HS-5 (cell line): Measurements from ENCODE around the gene POFUT2.

ENCODE experiments used
- DNase-seq: peaks from one replicate; pipeline ENCODE4 v3.0.0-alpha.2; 2012; ENCODE audit warnings: low read depth

Gene POFUT2

DNA sequence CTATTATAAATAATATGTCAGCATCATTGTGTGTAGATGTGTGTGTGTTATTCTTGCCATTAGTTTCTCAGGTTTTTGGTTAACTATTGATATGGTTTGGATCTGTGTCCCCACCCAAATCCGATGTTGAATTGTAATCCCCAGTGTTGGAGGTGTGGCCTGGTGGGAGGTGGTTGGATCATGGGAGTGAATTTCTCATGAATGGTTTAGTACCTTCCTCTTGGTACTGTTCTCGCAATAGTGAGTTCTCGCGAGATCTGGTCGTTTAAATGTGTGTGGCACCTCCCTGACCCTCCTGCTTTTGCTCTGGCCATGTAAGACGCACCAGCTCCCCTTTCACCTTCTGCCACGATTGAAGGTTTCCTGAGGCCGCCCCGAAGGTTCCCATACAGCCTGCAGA is 9.6 kb upstream of the POFUT2 start:
- no peak for DNase-seq

DNA sequence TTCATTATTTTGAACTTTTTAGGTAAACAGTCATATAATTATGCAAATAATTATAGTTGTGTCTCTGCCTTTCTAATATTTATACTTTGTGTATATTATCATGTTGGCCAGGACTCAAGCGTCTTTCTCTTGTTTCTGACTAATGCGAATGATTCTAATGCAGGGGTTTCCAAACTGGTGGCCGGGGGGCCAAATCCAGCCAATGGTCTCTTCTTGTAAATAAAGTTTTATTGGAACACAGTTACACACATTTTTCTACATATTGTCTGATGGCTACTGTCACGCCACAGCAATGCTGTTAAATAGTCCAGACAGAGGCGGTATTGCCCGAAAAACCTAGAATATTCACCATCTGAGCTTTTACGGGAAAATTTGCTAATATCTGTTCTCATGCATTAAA is 8.9 kb upstream of the POFUT2 start:
- DNase-seq, result no peak

DNA sequence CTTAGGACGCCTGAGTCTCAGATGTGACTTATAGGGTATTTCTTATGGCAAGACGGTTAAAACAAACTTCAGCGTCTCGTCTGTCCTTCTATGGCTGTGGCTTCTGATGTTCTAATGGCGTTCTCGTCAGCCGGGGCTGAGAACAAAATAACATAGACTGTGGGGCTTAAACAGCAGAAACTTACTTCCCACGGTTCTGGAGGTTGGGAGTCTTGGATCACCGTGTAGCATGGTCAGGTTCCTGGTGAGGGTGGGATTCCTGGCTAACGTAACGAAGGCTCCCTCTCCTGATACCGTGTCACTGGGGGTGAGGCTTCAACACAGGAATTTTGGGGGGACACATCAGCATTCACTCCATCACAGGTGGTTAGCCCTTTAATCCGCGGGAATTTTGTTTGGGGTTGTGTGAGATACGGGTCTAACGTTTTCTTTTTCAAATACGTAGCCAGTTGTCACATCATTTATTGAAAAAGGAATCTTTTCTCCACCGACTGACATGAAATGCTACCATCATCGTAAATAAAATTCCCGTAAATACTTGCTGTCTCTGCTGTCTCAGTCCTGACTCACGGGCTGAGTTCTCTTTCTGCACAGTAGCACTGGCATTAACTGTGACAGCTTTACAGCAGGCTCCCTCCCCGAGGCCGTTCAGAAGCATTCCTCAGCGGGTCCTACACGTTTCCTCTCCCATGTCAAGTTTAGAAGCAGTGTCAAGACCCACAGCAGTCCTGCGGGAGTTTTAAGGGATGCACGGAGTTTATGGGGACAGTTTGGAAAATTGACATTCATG is 8.1 kb upstream of the POFUT2 start:
- DNase-seq, result no peak

DNA sequence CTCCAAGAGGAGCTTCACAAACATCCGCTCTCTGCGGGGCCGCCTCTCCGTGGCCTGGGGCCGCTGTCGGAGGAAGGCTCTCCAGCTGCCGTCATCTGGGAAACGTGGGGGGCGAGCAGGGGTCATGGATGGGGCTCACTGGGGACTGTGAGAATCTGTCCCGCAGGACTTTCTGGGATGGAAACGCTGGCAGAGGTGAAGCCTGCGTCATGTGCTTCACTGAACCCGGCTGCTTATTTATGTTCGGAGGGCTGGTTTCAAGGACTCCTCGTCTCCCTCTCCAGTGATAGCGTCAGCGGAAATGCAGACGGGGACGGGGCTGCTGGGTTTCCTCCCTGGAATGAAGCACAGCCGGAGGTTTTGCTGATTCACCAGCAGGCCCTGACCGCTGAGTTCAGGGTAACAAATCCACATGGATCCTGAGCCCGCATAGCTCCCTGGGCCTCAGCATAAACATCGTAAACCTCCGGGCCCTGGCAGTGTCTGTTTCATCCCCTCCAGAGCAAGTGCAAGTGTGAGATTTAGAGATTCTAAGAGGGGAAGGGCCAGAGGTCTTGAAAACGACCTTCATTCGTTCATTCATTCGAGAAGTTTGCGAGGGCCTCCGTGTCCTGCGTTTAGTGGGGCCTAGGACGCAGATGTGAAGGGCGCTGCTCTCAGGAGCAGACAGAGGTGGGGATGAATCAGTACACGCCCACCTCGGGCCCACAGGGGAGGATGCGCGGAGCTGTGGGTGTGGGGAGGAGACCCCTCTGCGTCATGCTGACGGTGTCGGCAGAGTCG is 7.0 kb upstream of the POFUT2 start:
- no peak for DNase-seq

DNA sequence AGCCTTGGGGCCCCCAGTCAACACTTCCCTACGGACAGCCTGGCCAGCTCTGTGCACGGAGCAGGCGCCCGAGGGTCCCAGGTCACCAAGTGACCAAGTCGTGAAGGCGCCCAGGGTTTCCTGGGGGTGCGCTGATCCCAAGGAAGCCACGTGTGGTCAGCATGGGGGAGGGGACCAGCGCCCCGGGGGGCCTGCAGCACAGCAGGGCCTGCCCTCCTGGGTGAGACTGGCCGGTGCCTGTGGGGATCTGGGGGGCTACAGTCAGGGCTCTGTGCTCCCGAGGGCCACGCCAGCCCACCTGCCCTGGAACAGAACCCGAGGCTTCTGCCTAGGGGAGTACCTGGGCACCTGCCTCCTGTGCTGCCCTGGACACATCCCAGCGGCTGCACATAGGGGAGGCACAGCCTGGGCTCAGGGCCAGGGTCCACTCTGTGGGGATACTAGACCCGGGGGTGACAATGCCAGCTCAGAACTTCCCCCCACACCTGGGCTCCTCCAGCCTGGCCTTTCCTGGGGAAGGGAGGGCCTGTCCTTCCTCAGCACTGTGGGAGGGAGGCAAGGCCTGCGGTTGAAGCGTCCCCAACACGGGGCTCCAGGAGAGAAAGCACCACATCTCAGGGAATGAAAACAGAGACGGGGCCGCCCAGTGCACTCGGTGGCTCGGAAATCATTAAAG is 6.2 kb upstream of the POFUT2 start:
- no peak for DNase-seq

DNA sequence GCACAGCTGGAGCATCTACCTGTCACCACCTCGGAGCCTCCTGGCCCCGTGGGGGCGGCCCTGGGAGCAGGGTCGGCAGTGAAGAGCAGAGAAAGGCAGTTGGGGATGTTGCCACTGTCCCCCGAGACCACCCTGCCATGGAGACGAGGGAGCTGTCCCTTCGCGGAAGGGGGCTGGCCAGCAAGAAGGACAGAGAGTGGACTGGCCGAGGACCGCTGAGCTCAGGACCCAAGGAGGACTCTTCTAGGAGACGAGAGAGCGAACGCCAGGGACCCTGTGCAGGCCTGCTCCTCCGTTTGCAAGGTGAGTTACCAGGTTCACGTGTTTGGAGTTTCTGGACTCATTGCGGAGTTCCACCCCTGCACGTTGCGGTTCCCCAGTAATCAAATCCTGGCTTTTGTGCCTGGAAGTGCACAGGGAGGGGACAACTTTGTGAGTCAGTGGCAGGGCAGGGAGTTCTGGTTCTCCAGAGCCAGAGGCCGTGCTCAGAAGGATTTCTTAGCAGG is 5.6 kb upstream of the POFUT2 start:
- no peak for DNase-seq

DNA sequence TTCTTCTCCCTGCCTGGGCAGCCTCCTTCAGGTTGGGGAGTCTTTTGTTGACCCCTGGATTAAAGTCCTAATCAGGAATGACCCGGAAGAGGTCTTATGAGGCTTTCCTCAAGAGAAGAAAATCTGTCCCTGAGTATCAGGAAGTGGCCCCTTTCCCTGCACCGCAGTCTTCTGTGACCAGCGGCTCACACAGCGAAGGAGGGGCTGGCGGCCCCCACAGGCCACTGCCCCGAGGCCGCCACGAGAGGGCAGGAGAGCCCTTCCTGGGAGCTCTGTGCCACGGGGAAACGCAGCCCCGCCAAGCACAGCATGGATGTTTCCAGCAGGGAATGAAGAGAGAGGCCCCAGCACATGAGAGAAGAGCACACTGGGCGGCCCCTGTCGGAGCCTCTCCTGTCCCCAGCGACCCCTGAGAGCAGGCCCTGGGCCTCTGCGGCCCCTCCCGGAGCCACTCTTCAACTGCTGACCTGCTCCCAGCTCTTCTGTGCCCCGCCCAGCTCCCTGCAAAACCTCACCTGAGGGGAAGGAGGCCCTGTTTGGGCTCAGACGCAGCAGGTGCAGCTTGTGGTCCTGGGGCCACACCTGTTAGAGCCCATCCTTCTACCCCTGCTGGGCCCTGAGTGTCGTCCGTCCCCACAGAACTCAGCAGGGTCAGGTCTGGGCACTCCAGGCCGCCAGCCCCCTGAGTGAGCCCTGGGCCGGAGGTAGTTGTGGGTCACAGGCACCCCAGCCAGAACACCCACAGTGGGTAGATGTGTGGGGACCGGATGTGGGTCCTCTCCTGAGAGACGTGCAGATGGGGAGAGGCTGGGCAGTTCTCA is 4.9 kb upstream of the POFUT2 start:
- peak; percentile 23 for DNase-seq

DNA sequence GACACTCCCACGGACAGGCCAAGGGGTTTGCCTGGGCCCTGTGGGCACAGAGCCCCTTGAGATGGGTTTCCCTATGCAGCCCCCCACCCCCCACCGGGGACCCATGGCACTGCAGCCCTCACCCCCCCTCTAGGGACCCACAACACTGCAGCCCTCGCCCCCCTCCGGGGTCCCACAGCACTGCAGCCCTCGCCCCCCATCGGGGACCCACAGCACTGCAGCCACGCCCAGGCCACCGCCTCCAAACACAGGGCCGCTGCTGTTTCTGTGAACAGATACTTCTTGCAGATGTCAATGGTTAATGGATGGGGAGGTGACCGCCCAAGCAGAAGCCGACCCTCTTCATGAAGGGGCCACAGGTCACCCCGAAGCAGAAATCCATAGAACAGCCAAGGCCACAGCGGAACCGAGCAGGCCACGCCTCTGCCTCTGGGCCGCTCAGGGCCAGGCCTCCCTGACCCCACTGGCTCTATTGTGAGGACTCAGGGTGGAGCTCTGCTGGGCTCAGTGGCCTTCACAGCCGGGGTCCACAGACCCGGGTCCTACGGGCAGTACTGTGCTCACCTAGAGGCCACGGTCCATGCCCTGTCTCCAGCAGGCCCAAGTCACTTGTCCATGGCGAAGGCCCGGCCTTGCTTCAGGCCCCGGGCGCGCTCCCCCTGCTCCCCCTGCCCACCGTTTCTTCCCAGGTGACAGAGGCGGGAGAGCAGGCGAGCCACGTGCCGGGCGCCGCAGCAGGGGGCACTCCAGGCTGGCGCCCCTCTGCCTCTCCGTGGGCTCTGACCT is 4.1 kb upstream of the POFUT2 start:
- DNase-seq, result no peak

DNA sequence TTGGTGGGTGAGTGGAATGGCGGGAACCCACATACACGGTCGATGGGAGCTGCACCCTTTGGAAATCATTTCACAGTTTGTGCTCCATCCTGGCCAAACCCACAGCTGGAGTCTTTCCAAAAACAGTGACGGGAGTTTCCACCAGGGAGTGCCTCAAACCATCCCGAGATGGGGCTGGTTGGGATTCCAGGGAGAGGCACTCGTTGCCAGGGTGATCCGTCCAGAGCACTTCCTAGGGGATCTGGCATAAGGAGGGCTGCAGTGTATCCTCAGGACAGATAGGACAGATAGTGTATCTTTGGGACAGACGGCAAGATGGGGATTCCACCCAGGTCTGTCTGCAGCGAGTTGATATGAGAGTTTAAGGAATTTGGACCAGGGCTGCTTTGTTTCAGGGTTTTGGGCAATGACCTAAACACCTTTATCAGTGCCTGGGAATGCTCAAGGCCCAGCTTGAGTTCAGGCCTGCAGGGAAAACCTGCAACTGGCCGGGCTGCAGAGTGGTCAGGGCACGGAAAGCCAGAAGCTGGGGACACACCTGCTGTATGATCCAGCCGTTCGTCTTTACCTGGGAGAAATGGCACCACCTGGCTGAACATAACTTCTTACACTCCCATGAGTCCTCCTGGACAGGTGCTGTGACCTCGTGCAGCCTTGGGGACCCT is 3.4 kb upstream of the POFUT2 start:
- DNase-seq, result no peak

DNA sequence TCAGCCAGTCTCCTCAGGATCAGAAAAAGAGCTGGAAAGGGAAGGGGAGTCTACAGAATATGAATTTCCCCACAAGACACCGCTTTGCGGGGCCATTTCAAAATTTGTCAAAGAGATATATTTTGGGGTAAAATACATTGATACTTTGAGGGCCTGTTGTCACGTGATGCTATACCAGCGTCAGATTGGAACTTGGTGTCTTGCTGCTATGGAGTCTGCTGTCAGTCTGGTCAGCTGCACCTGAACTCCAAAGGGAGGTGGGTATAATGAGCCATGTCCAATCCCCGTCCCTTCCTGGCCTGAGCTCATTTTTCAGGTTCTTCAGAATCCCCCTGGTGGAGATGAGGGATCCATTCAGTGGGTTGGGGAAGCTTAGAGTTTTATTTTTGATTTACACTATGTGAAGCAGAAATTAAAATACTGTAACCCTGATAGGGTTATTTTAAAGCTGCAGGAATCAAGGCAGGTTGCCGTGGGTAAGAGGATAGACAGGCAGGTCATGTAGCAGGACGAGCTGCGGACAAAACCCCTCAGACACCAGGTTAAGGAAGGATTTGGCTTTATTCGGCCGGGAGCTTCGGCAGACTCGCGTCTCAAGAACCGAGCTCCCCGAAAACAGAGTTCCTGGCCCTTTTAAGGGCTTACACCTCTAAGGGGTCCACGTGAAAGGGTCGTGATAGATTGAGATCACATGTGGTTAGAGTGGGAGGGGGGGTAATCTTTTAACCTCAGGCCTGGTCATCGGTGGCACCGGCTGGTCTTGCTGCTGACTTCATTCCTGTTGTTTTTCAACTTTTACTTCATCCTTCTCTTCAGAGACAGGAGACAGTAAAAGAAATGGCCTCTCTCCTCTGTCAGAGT is 2.2 kb upstream of the POFUT2 start:
- no peak for DNase-seq

DNA sequence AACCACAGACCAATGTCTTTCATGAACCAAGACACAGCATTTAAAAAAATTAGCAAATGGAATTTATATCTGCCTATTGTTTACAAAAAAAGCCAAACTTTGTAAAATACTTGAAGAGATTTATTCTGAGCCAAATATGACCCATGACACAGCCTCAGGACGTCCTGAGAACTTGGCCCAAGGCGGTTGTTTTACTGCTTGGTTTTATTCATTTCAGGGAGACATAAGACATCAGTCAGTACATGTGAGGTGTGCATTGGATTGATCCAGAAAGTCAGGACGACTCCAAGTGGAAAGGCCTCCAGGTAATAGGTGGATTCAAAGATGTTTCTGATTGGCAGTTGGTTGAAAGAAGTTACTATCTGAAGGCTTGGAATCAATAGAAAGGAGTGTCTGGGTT is 1.4 kb upstream of the POFUT2 start:
- no peak for DNase-seq

DNA sequence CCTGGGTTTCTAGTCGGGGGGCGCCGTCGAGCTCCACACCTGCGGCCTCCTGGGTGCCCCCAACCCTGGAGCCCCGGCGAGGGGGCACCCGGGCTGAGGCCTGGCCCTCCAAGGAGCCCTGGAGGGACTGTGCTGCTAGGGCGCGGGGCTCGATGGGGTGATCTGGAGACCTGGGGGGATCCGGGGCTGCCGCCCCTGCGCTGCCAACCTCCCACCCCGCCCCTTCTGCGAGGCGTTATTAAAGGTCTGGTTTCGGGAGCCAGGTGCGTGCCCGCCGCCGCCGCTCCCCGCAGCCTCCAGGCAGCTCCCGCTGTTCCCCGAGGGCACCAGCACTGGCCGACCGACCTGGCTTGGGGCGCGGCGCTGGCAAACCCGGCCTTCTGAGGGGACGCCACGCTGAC is 746 bp upstream of the POFUT2 start:
- no peak for DNase-seq

DNA sequence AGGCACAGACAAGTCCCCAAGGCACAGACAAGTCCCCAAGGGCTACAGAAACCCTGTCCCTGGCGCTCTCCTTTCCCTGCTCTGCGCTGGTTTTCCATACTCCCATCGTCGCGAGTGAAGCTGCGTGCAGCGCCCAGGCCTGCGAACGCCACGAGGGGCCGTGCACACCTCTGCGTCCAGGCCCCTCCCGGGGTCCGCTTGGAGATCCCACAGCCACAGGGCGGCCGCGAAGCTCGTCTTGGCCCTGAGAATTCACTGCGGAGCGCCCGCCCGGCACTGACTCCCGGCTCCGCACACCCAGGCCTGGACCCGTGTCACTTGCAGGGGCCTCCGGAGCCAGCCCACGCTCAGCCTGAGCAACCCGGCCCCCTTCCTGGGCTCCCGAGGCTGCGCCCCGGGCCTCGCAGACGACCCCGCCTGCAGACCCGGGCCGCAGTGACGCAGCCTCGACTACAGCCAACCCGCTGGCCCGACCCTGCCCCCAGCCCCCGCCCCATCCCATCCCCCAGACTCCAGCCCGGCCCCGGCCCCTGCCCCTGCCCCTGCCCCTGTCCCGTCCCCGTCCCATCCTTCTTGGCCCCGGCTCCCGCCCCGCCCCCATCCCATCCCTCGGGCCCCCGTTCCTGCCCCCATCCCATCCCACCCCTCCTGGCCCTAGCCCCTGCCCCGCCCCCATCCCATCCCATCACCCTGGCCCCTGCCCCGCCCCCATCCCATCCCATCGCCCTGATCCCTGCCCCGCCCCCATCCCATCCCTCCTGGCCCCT is 841 bp downstream of the POFUT2 start:
- DNase-seq, result no peak

DNA sequence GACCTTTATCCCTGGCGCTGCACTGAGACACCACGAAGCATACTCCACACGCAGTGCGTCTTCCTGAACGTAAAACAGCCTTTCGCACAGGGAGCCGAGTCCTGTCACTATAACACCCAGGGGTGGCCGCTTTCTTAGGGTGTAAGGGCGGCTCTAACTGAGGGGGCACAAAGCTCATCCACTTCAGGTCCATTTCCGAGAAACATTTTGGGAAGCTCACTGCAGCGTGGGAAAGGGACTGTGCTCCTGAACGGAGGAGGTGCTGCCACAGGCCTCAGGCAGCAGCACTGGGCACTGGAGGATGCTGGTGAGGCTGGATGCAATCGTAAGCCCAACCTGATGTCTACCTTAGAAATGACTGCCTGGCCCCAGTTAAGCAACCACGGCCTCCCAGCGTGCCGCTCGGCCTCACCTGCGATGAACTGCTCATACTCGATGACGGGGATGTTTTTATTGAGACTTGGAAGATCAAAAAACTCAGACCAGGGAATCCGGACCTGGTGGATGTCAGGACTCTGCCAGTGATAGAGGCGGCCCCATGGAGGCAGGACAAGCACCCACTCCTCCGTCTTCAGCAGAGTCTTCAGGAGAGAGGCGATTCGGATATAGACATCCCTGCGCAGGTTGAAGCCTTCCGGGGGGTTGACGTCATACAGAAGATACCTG is 2.3 kb downstream of the POFUT2 start:
- DNase-seq, result no peak

DNA sequence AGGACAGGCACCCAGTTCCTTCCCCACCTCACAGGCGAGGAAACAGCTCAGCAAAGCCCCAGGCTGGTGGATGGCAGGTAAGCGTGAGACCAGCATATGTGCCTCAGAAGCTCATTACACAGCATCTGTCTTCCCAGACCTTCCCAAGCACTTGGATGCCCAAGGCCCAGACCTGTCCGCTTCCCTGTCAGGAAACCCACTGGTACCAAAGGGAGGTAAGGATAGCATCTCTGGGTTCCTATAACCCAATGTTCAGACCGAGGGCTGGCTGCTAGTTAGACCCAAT is 3.3 kb downstream of the POFUT2 start:
- no peak for DNase-seq

DNA sequence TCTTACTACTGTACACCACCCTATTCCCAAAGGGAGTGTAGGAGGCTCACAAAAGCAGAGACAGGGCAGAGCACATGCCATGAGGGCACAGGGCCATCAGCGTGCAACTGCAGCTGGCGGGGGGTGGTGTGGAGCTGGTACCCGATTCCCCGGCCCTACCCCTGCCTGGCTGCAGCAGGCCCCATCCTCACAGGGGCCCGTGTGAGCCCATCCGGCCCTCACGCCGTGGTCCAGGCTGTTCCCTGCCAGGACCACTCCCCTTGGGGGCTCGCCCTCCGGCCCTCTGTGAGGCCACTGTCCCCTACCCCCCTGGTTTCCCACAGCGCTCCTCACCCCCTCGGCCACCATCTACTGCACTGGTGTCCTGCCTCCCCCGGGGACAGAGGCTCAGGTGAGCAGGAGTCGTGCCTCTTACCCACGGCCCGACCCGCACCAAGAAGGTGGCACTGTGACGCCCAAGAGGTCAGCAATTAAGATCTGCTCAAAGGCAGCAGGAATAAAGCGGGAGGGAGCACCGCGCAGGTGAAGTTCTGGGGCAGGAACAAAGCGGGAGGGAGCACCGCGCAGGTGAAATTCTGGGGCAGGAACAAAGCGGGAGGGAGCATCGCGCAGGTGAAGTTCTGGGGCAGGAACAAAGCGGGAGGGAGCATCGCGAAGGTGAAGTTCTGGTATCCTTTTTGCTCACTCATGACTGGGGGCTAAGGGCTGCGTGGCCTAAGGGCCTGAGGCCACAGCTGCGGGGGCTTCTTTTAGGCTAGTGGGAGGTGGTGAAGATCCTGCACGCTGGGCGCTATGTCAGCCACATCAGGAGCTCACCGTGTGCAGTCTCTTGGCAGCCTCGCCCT is 3.9 kb downstream of the POFUT2 start:
- no peak for DNase-seq

DNA sequence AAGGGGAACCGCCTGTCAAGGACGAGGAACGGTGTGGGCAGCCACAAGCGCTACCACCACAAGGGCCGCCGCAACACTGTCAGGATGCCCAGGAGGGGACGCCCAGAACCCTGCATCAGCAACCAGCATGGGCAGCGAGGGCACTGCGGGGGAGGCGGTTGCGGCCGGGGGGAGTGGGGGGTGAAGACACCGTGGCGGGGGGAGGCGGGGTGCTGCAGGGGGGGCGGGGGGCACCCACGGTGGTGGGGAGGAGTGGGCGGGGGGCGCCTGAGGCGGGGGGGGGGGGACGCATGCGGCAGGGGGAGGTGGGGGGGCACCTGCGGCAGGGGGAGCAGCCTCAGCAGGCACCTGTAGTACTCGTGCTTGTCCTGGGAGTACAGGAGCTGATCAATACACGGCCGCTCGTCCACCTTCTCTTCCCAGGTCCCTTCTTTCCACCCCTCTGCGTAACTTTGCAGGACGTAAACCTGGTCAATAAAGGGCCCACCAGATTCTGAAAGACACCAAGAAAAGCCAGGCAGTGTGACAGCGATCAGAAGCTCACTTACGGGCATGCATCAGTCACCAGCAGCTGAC is 4.6 kb downstream of the POFUT2 start:
- DNase-seq, result no peak
